ES-I3 (cell line): ENCODE data around the gene KIF6.

Experiments used
- H3K36me3 ChIP-seq: 2 replicates; pipeline ENCODE4 v1.6.1; 2013; ENCODE audit warnings: mild to moderate bottlenecking, low read length, control low read depth, moderate library complexity; ENCODE audit not compliant: insufficient read depth
- H3K4me1 ChIP-seq: 2 replicates; pipeline ENCODE4 v1.6.1; 2013; ENCODE audit warnings: mild to moderate bottlenecking, control low read depth, low read length; ENCODE audit not compliant: insufficient read depth
- H3K9ac ChIP-seq: 2 replicates; pipeline ENCODE4 v1.6.1; 2013; ENCODE audit warnings: low read depth, mild to moderate bottlenecking, low read length, moderate library complexity
- H3K9me3 ChIP-seq: 2 replicates; pipeline ENCODE4 v1.6.1; 2013; ENCODE audit warnings: mild to moderate bottlenecking, low read length, moderate library complexity; ENCODE audit not compliant: control insufficient read depth, insufficient read depth

The KIF6 gene

DNA sequence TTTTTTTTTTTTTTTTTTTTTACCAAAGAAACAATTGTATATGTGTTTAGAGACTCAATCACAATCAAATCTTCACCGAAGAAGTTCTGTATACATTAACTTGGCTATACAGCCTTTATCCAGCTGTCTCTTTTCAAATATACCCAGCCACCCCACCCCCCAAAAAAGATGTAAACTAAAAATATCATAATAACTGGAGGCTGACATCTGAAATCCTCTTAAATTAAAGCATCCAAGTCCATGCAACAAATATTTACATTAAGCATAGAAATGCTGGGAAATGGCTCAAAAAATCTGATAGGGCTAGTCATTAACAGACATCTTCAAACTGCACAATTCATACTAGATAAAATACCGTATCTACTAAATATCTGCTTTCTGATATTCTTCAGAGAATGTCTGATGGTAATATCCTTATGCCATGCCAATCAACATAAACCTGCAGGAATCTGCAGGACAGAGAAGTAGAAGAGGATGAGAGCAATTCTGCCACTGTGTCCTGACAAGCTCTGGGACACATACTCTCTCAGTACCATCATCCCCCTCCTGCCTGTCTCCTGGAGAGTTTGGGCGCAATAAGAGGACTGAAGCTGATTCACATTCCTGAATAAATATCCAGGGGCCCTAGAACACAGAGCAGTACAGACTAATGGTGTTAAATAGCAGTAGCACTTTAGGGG lies 152.4 kb downstream of the KIF6 start:
- H3K36me3 ChIP-seq: no peaks in the 10 kb centered on the region
- H3K4me1 ChIP-seq: no peaks in the 10 kb centered on the region
- H3K9ac ChIP-seq: no peak overlapping the region
- H3K9me3 ChIP-seq: no peaks in the 10 kb centered on the region

DNA sequence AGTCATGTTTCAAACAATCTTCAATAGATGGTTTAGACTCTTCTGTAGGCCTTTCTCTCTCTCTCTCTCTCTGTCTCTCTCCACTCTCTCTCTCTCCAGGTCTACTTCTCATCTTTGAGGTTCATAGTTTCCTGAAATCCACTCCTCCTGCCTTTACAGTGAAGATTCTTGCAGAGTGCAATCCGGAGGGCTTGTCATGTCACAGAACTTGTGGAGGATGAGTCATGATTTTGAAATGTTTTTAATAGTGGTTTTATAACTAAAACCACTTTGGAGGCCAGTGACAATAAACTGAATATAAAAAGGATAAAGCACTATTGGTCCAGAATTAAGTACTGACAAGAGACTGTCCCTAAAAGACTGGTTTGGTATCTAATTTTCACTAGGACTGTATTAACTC lies 156.3 kb downstream of the KIF6 start:
- no peaks in the 10 kb centered on the region for H3K4me1 ChIP-seq
- no peaks in the 10 kb centered on the region for H3K36me3 ChIP-seq
- H3K9ac ChIP-seq: no peak overlapping the region
- no peaks in the 10 kb centered on the region for H3K9me3 ChIP-seq

DNA sequence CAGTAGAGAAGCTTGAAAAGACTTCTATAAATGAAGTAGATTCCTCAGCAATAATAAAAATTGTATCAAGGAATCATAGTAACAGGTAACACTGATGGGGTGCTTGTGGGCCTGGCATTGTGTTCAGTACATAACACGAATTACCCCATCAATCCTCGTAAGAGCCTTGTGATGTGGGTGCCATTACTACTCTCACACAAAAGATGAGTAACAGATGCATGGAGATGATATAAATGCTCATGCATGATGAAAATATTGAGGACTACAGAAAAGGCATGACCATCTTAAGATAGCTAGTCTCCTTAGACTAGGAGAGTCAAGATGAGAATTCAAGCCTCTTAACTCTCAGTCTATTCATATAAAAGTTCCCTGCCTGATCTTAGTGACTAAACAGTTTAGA lies 158.1 kb downstream of the KIF6 start:
- Histone ChIP-seq H3K4me1 (no peaks in the 10 kb centered on the region), H3K9me3 (no peaks in the 10 kb centered on the region), H3K9ac (no peak overlapping the region), H3K36me3 (no peaks in the 10 kb centered on the region)

DNA sequence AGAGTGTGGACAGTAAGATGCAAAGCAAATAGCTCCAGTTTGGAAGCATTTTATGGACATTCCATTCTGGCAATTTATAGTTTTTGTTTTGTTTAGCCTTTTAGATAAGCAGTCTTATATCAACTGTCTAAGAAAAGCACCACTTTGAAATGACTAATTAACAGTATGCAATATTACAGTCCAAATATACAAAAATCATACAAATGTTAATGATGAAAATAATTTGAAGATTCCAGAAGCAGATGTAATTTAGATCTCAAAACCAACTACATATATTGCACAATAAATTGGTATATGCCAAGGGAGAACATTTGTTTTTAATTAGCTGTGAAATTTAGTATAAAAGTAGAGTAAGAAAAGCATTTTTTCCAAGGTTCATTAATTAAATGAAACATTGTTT lies 158.8 kb downstream of the KIF6 start:
- Histone ChIP-seq H3K36me3 (no peaks in the 10 kb centered on the region), H3K9me3 (no peaks in the 10 kb centered on the region), H3K9ac (no peak overlapping the region), H3K4me1 (no peaks in the 10 kb centered on the region)

DNA sequence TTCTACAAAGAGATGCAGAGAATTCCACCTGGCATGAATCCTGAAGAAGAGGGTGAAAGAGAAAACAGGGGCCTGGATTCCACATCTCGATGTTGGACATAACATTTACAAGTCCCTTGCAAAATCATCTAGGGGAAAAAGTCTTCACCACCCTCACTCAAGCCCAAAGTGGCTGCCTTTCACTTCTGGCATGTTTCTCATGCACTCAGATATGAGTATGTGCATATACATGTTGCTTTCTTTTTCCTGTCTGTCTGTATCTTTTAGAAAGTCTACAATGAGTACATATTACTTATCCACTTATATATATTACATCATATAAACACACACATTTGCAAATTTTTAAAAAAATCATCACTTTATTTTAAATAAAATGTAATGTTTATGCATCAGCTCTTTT lies 159.3 kb downstream of the KIF6 start:
- H3K9ac ChIP-seq: no peak overlapping the region
- H3K36me3 ChIP-seq: no peaks in the 10 kb centered on the region
- no peaks in the 10 kb centered on the region for H3K4me1 ChIP-seq
- H3K9me3 ChIP-seq: no peaks in the 10 kb centered on the region

DNA sequence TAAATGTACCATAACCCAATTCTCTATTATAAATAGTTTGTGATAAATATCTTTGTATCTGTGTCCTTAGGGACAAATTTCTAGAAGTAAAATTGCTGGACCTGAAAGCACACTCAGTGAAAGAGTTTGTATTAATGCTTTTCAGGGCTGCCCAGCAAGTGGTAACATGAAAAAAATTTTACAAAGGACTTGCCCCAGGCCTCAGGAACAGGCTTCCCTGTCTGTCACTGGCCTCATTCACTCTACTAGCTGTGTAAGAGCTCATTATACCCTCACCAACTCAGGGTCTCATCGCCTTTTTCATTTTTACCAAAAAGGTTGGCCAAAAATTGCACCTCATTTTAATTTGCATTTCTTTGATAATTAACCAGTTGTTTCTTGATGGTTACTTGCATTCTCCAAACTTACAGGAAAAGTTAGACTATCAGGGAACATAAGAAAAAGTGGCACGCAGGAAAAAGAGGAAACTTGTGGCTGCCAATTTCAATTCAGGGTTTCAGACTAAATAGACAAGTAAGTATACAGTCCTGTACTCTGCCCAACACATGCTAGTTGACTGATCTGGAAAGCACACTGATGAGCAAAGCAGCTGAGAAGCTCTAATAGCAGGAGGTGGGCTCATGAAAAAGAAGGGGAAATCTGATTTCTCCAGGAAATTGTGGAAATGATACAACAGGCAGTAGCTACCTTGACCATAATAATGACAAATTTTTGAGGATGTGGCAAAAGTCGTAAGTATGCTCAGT lies 161.5 kb downstream of the KIF6 start:
- Histone ChIP-seq H3K9ac (no peak overlapping the region), H3K9me3 (no peaks in the 10 kb centered on the region), H3K4me1 (no peaks in the 10 kb centered on the region), H3K36me3 (no peaks in the 10 kb centered on the region)

DNA sequence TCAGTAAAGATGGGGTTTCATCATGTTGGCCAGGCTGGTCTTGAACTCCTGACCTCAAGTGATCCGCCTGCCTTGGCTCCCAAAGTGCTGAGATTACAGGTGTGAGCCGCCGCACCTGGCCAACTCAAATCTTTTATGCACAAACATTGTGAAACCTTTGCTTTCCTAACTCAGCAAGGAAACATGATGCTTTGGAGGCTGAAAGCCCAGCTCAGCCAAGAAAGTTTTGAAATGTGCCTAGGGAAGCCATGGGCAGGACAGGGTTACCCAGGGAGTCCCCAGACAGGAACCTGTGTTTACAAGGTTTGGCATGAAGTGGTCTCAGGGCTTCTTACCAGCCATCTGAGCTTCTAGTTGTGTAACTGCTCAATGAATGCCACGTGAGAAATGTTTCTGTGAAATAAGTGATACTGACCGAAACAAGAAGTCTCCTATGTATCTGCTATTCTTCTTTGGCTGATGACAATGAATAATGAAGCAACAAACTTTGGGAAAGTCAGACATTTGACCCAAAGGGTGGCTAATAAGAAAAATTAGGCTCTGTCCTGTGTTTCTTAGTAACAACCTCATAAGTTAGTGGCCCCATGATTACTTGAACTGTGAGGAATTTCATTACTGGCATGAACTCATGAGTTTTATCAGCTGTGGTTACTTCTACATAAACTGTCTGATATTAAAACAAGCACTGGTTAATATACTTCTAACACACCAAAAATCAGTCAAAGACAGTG lies 163.5 kb downstream of the KIF6 start:
- H3K9ac ChIP-seq: no peak overlapping the region
- H3K4me1 ChIP-seq: no peaks in the 10 kb centered on the region
- no peaks in the 10 kb centered on the region for H3K36me3 ChIP-seq
- H3K9me3 ChIP-seq: no peaks in the 10 kb centered on the region

DNA sequence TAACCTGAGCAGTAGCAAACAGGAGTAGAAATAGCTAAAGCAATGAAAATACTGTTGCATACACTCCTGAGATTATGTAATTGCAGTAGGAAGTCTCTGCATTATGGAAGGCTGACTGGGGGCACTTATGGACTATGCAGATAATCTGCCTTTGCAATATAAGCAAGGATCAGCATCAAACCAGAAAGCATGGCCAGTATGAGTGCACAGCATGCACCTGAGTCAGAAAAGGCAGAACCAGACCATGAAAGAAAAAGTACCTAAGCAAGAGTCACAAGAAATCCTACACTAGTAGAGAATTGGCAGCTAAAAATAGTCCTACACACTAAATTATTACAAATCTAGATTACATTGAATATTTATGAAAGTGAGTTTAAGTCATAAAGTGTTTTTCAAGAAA lies 164.3 kb downstream of the KIF6 start:
- H3K4me1 ChIP-seq: no peaks in the 10 kb centered on the region

DNA sequence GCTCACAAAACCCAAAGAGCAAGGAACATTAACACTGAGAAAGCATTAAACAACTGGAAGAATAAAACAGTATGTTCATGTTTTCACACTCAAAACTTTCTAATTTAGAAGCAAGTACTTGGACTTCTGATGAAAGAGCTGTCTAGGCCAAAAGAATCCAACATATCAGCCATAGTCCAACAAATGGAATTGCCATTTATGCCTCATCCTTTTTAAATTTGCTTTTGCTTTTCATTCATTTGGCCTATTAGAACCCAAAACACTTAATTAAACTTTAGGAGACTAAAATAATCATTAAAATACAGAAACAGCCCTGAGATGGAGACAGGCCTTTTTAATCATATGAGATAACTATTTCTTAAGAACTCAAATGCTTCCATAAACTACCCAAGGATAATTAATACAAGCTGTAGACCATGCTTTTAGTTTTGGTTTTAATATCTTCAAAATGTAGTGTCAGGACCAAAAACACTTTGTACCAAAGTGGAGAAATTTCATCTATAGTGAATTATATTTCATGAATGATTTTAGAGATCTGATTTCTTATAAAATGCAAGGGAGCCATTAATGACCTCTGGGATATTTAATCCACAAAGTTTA lies 166.5 kb downstream of the KIF6 start:
- H3K9ac ChIP-seq: no peak overlapping the region
- no peaks in the 10 kb centered on the region for H3K36me3 ChIP-seq
- H3K4me1 ChIP-seq: peaks cover 15% of the 10 kb centered on the region
- no peaks in the 10 kb centered on the region; the same call in 1 of the 2 replicates for H3K9me3 ChIP-seq

More for the DNA sequence above, 164.3 kb downstream of the KIF6 start:
- no peaks in the 10 kb centered on the region for H3K9me3 ChIP-seq
- H3K9ac ChIP-seq: no peak overlapping the region
- H3K36me3 ChIP-seq: no peaks in the 10 kb centered on the region

DNA sequence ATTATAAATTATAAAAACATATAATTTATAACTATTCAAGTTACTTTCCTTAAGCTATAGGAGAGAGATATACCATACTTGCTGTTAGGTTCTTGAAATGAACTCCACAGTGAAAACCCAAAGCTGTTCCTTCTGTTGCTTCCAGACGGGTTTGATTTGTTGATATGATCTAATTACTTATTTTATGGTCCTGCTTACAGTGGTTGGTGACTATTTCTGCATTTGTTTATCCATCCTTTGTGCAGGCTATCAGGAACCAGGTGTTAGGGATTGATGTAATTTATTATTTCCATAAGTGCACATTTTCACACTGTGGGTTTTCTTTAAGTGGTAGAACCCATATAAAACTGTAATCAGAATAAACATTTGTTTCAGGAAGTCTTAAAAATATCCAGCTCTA lies 167.1 kb downstream of the KIF6 start:
- Histone ChIP-seq H3K4me1 (peaks cover 17% of the 10 kb centered on the region), H3K9me3 (no peaks in the 10 kb centered on the region; the same call in 1 of the 2 replicates), H3K36me3 (no peaks in the 10 kb centered on the region), H3K9ac (no peak overlapping the region)

DNA sequence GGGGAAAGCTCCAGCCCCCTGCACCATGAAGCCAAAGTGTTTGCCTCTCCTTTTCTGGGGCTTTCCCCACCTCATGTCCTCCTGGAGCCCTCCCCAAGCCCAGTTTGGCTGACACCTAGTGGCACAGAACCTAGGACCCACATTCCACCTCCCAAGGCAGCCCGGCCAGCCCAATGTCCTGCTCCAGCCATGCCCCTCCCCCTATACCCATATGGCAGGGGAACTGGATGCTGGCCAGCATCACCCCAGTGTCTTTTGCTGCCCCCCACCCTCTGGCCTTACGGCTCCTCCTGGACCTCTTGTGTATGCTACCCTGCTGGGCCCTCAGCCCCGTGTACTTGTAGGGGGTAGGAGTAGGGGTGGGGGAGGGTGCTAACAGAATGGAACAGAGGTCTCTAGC lies 170.1 kb downstream of the KIF6 start:
- no peaks in the 10 kb centered on the region; the same call in 1 of the 2 replicates for H3K9me3 ChIP-seq
- H3K9ac ChIP-seq: no peak overlapping the region
- peaks cover 22% of the 10 kb centered on the region for H3K4me1 ChIP-seq
- H3K36me3 ChIP-seq: no peaks in the 10 kb centered on the region

DNA sequence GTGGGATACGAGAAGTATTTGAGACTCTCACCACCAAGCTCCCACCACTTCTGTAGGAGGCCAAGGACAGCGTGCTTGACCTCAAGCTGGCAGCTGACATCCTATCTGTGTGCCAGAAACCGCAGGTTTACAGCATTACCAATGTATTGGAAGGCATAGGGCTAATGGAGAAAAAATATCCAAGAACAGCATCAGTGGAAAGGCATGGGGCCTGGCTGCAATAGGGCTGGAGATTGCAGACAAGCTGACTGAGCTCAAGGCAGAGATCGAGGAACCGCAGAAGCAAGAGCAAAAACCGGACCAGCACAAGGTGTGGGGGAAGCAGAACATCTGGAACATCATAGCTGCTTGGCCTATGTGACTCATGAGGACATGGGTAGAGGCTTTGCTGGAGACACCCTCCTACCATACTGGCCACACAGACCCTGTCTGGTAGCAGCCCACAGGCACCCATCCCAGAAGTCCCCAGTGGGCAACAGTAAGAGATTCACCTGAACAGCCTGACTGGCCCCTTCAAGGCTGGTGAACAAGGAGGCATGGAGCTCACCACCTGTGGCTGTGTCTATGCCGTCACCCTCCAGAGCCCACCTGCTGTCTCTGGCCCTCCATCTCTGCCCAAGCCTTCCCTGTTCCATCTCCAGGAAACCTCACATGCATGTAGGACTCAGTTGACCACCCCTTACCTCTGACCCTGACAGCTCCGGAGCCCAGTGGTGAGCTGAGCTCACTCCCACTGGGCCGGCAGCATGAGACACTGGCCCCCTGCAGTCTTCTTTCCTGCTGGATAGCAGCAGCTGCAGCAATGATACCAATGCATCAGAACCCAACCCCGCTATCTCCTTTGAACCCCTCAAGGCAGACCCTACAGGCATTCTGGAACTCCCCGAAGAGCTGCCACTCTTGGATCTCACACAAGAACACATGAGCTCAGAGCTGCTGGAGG lies 171.1 kb downstream of the KIF6 start:
- Histone ChIP-seq H3K36me3 (no peaks in the 10 kb centered on the region), H3K9ac (no peak overlapping the region), H3K4me1 (peaks cover 22% of the 10 kb centered on the region), H3K9me3 (no peaks in the 10 kb centered on the region; the same call in 1 of the 2 replicates)

DNA sequence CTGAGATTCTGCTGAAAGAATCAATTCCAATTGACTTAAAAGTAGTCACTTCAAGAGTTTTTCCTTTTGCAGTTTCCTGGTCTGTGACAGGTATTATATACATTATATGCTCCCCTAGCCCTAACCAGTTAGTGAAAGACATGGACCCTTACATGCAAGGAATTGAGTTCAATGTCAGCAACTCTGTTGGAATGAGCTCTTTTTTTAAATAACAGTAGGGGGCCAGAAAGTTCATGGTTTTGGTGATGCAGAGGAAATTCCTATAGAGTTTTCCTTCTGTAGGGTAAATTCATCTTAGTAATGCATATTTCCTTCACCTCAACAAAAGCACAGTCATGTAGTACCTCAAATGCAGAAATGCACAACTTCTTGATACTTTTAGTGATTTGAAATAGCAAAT lies 172.2 kb downstream of the KIF6 start:
- Histone ChIP-seq H3K9me3 (no peaks in the 10 kb centered on the region; the same call in 1 of the 2 replicates), H3K9ac (no peak overlapping the region), H3K36me3 (no peaks in the 10 kb centered on the region), H3K4me1 (peaks cover 22% of the 10 kb centered on the region)
